SU-DHL-6 (cell line): ENCODE measurements around the gene PLIN3.
"Not testable (repeated sequence)": the region's sequence is repeated elsewhere in the genome, so short reads cannot be mapped to it uniquely, and the experiment has no call there.

Experiments
- CTCF ChIP-seq: fragments of 200-600 bp; sonication (generic); IDR thresholded peaks from one replicate; pipeline ENCODE4 v1.5.1; 2017; ENCODE audit warnings: antibody characterized with exemption, mild to moderate bottlenecking, low read length, moderate library complexity; ENCODE audit not compliant: insufficient read depth, poor library complexity, severe bottlenecking
- EZH2phosphoT487 ChIP-seq: fragments of 200-600 bp; sonication (generic), shearing (Covaris generic); conservative IDR thresholded peaks from 2 replicates; pipeline ENCODE4 v1.6.1; 2018; ENCODE audit warnings: mild to moderate bottlenecking, antibody characterized with exemption, low read length, moderate library complexity, mixed read lengths

- TF ChIP-seq CTCF, EZH2phosphoT487: not testable (repeated sequence)
Observed at GRCh38 chr19:4884993-4885392, 17.5 kb upstream of the PLIN3 start.
